ENCODE results near the gene SLC16A5. TPM values are rescaled to one million over a fixed set of nuclear protein-coding genes. Genes with fewer than 3 reads are reported as not detected.
"Not testable (repeated sequence)": the region's sequence is repeated elsewhere in the genome, so short reads cannot be mapped to it uniquely, and the experiment has no call there.

The SLC16A5 gene, protein sequence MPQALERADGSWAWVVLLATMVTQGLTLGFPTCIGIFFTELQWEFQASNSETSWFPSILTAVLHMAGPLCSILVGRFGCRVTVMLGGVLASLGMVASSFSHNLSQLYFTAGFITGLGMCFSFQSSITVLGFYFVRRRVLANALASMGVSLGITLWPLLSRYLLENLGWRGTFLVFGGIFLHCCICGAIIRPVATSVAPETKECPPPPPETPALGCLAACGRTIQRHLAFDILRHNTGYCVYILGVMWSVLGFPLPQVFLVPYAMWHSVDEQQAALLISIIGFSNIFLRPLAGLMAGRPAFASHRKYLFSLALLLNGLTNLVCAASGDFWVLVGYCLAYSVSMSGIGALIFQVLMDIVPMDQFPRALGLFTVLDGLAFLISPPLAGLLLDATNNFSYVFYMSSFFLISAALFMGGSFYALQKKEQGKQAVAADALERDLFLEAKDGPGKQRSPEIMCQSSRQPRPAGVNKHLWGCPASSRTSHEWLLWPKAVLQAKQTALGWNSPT
- not detected in 2 replicates for total RNA-seq (2014; rRNA removed; shearing (Covaris generic))

GRCh38 chr17:75087558-75088453, at the start of gene SLC16A5:
Gene SLC16A5, plus strand, starts transcription at chr17:75087954. Its CDS starts 5,683 bp downstream, at chr17:75093637.
- DNase-seq (ENCODE audit: low spot score) = no peak

- no peak for DNase-seq (ENCODE audit: low spot score)
Measured at GRCh38 chr17:75039238-75039637, 48.5 kb upstream of the SLC16A5 start.

- DNase-seq (ENCODE audit: low spot score) = no peak
Measured at GRCh38 chr17:75041656-75042280, 46.0 kb upstream of the SLC16A5 start.

- not testable (repeated sequence) for DNase-seq (ENCODE audit: low spot score)
Measured at GRCh38 chr17:75043789-75044188, 44.0 kb upstream of the SLC16A5 start.

DNA sequence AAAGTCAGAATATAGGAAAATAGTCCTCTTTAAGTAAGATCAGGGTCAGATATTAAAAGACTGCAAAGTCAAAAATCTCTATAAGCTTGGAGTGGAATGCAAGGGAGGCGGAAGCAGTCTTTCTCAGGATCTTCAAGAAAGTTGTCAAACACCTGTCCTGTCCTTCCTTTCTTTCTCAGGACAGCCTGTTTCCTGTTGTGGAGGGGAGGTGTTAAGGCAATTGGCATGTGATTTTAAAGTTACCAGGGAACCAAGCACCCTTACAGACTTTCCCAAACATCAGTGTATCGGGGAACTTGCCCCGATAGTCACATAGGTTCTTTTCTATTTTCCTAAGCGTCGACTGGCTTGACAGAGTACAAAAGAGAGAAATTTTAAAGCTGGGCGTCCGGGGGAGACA, 43.0 kb upstream of the SLC16A5 start:
- no peak for DNase-seq (ENCODE audit: low spot score)

DNA sequence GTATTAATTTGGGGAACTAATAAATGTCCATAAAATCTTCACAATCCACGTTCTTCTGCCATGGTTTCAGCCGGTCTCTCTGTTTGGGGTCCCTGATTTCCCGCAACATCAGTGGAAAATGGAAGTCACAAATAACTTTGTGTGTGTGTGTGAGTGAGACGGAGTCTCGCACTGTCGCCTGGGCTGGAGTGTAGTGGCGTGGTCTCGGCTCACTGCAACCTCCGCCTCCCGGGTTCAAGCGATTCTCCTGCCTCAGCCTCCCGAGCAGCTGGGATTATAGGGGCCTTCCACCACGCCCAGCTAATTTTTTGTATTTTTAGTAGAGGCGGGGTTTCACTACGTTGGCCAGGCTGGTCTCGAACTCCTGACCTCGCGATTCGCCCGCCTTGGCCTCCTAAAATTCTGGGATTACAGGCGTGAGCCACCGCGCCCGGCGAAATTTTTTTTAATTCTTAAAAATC, 41.8 kb upstream of the SLC16A5 start:
- not testable (repeated sequence) for DNase-seq (ENCODE audit: low spot score)

DNA sequence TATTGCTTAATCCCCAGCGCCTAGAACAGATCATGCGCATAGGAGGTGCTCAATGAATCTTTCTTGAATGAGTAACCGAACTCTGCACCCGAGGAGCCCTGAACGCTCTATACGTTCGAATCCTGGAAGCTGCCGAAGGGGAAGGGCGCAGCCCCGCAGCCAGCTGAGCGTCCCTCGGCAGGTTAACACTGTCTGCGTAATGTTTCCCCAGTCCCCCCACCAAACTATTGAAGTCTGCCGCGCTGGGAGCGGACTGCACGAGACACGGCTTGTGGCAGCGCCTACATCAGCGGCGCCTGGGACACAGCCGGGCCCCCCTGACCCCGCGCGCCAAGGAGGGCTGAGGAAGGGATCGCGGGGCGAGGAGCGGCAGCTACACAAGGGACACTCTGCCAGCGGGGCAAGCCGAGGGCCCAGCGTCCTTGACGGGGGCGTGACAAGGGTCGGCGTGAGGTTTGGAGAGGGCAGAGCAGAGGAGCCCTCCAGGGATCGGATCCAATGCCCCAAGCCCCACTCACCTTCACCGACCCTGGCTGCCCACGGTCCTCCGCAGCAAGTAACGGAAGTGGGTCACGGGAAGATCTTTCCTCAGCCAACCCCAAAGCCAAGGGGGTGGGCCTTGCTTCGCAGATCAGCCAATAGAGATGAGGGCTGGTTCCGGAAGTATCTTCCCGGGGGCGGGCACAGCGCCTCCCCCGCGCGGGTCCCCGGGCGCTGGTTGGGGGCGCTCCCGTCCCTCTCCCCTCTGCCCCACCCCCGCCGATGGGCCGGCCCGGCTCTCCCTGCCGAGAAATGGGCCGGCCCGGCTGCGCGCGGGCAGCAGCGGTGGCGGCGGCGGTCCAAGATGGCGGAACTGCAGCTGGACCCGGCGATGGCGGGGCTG, 41.1 kb upstream of the SLC16A5 start, which contains the start of the genes ATP5PD and KCTD2:
TSS of gene ATP5PD (minus strand) at position 563 of the 883 bp plus-strand sequence. CDS start 4,319 bp downstream, outside the sequence.
TSS of gene KCTD2 (plus strand) at position 819 of the 883 bp plus-strand sequence. CDS start at position 845, 26 bp downstream.
- peak; percentile 97 for DNase-seq (ENCODE audit: low spot score)

- no peak for DNase-seq (ENCODE audit: low spot score)
Measured at GRCh38 chr17:75047398-75048098, 40.2 kb upstream of the SLC16A5 start.

- DNase-seq (ENCODE audit: low spot score) = no peak
Measured at GRCh38 chr17:75048249-75048878, 39.4 kb upstream of the SLC16A5 start.

- DNase-seq (ENCODE audit: low spot score) = no peak
Measured at GRCh38 chr17:75049057-75049456, 38.7 kb upstream of the SLC16A5 start.

GRCh38 chr17:75049706-75050105, 38.0 kb upstream of the SLC16A5 start:
- no peak for DNase-seq (ENCODE audit: low spot score)

GRCh38 chr17:75051941-75052340, 35.8 kb upstream of the SLC16A5 start:
- DNase-seq (ENCODE audit: low spot score) = no peak

GRCh38 chr17:75059369-75060345, 28.1 kb upstream of the SLC16A5 start:
- DNase-seq (ENCODE audit: low spot score) = no peak

DNA sequence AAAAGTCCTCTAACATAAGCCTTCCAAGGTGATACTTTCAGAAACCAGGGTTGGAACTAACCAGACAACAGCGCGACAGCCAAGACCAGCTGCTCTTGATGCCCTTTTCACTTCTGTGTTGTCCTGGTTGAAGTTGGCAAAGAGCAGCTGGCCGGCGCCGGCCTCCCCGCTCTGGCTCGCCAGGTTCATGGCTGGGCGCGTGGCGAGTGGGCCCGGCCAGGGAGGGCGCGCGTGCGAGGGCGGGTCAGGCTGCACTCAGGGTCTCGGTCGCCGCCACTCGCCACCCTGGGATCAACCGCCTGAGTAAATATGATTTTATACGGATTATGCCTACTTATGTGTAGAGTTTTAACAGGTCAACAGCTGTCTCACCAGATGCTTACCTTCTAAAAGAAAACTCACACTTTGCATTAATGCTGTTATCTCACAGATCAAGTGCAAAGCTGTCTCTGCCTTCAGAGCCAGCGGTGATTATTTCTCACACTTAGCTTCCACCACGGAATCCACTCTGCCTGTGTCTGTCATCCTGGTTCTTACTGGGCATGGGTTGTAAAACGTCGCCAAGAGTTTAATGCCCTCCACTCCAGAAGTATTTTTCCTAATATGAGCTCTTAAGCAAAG, 27.2 kb upstream of the SLC16A5 start:
- no peak for DNase-seq (ENCODE audit: low spot score)

- no peak for DNase-seq (ENCODE audit: low spot score)
Measured at GRCh38 chr17:75061055-75061438, 26.7 kb upstream of the SLC16A5 start.

- no peak for DNase-seq (ENCODE audit: low spot score)
Measured at GRCh38 chr17:75061618-75062017, 26.1 kb upstream of the SLC16A5 start.

- no peak for DNase-seq (ENCODE audit: low spot score)
Measured at GRCh38 chr17:75063201-75063600, 24.6 kb upstream of the SLC16A5 start.

- DNase-seq (ENCODE audit: low spot score) = no peak
Measured at GRCh38 chr17:75063626-75064025, 24.1 kb upstream of the SLC16A5 start.
